Peyer's patch (tissue), 4 donors: ENCODE results near the gene TERT.

ENCODE experiments used
- CTCF ChIP-seq, 6 experiments: fragments of 450-650 bp in 4 of 6; fragments of 200-600 bp in 2 of 6; sonication (generic) in 1 of 6; IDR thresholded peaks; one replicate each; pipeline ENCODE4 v1.5.1; 2017 to 2019; ENCODE audit warnings: antibody characterized with exemption in 6 of 6, mild to moderate bottlenecking in 3 of 6, moderate library complexity in 1 of 6
- POLR2A ChIP-seq, 2 donors: fragments of 450-650 bp; IDR thresholded peaks; one replicate each; pipeline ENCODE4 v1.5.1; 2017; ENCODE audit warnings: antibody characterized with exemption in 2 of 2, mild to moderate bottlenecking in 2 of 2, moderate library complexity in 2 of 2

DNA sequence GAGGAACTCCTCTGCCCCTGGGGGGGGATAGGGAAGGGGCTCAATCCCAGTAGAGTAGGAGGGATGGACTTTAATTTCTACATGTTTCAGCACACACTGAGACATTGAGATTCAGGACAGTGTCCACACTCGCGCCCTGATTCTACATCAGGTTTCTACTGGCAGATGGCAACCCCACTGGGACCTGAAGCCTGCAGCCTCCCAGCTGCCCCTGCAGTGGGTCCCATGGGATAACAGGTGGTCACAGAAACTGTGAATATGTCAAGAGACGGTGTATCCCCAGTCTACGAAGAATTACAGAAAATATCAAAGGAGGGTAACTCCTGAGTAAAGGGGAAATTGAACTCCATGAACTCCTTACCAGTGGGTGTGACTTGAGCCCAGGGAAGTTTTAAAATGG, 2.4 kb upstream of the TERT start:
- TF ChIP-seq CTCF (IDR thresholded peaks at IDR 0.05) (no peak), POLR2A (IDR thresholded peaks at IDR 0.05) (no peak)
